PC-9 (cell line): ENCODE results near the gene FCGBP.

Experiments used
- CTCF ChIP-seq: fragments of 200-600 bp; sonication (generic); conservative IDR thresholded peaks from 2 replicates; pipeline ENCODE4 v1.6.1; 2017; ENCODE audit warnings: mixed run types, antibody characterized with exemption, mild to moderate bottlenecking, moderate library complexity
- EZH2 ChIP-seq: fragments of 200-600 bp; sonication (generic); IDR thresholded peaks from 2 replicates; pipeline ENCODE4 v1.8.0; 2017; ENCODE audit warnings: antibody characterized with exemption, low read depth

GRCh38 chr19:39936020-39936419 lies 1.6 kb upstream of the FCGBP start:
- TF ChIP-seq CTCF = no peak
- TF ChIP-seq EZH2 = no peak
